ENCODE measurements around the gene KRTAP10-3.

The KRTAP10-3 gene

DNA sequence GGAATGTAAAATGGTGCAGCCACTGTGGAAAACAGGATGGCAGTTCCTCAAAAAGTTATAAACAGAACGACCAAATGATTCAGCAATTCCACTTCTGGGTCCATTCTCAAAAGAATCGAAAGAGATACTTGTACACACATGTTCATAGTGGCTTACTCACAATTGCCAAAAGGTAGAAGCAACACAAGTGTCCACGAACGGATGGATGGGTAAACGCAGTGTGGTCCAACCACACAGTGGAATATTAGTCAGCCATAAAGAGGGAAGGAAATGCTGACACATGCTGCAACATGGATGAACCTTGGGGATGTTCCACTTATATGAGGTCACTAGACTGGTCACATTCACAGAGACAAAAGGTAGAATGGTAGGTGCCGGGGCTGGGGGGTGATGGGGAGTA is 23.9 kb downstream of the KRTAP10-3 start:
- ChIA-PET CTCF (no interaction called here), POLR2A (no interaction called here)
- no peaks in the 10 kb centered on the region for H3K4me1 ChIP-seq (ENCODE audit: control insufficient read depth, insufficient read depth, low read length)
- H3K9me3 ChIP-seq (ENCODE audit: control insufficient read depth, insufficient read depth, low read depth, low read length) = no peaks in the 10 kb centered on the region
- H3K27ac ChIP-seq (ENCODE audit: extremely low read depth, low read depth, low read length) = no peak overlapping the region
- TF ChIP-seq, protein P1, sequence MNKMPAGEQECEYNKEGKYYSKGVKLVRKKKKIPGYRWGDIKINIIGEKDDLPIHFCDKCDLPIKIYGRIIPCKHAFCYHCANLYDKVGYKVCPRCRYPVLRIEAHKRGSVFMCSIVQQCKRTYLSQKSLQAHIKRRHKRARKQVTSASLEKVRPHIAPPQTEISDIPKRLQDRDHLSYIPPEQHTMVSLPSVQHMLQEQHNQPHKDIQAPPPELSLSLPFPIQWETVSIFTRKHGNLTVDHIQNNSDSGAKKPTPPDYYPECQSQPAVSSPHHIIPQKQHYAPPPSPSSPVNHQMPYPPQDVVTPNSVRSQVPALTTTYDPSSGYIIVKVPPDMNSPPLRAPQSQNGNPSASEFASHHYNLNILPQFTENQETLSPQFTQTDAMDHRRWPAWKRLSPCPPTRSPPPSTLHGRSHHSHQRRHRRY (tag by site-specific recombination; IDR thresholded peaks at IDR 0.05) = no peak
- TF ChIP-seq KLF8 (tag by site-specific recombination; IDR thresholded peaks at IDR 0.05) (0 out of 2 replicates have a peak, but pooled peaks have one; percentile 20), ZNF146 (tag by site-specific recombination; IDR thresholded peaks at IDR 0.05) (peak; percentile 81), ZNF354C (tag by site-specific recombination; IDR thresholded peaks at IDR 0.05; ENCODE audit: borderline replicate concordance, low read depth) (no peak)
- H3K36me3 ChIP-seq (ENCODE audit: control insufficient read depth in 2 of 2, insufficient read depth in 1 of 2, low read length in 2 of 2) = no peaks in the 10 kb centered on the region
- H3K4me3 ChIP-seq (ENCODE audit: low read depth, low read length) = no peak overlapping the region

DNA sequence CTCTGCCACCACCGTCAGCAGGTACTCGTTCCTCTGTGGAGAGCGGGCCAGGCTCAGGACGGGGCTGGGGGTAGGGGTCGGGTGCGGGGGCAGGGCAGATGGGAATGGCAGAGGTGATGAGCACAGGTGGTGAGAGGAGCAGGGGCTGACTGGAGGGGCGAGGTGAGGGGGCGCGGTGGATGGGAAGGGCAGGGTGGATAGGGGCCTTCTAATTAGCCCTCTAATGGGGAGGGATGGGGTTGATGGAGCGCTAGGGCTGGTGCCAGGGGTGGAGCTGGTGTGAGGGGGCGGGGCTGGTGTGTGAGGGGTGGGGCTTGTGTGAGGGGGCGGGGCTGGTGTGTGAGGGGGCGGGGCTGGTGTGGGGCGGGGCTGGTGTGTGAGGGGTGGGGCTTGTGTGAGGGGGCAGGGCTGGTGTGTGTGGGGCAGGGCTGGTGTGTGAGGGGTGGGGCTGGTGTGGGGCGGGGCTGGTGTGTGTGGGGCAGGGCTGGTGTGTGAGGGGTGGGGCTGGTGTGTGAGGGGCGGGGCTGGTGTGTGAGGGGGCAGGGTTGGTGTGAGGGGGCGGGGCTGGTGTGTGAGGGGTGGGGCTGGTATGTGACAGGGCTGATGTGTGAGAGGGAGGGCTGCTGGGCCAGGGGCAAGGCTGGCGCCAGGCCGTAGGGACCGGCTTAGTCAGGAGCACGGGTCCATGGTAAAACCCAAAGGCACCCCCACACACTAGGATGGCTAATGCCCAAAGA is 24.5 kb downstream of the KRTAP10-3 start:
- ChIA-PET POLR2A (no interaction called here), CTCF (interaction anchor here (1.3 kb wide), 1 partner anchor 24 kb away, joined by 6 read pairs; no protein-coding TSS in a partner anchor)
- Histone ChIP-seq H3K27ac (ENCODE audit: extremely low read depth, low read depth, low read length) (no peak overlapping the region), H3K4me1 (ENCODE audit: control insufficient read depth, insufficient read depth, low read length) (no peaks in the 10 kb centered on the region), H3K9me3 (ENCODE audit: control insufficient read depth, insufficient read depth, low read depth, low read length) (no peaks in the 10 kb centered on the region), H3K4me3 (ENCODE audit: low read depth, low read length) (no peak overlapping the region), H3K36me3 (ENCODE audit: control insufficient read depth in 2 of 2, insufficient read depth in 1 of 2, low read length in 2 of 2) (no peaks in the 10 kb centered on the region)
- TF ChIP-seq ZNF843 (tag by site-specific recombination; IDR thresholded peaks at IDR 0.05) (no peak), ZNF324 (tag by site-specific recombination; IDR thresholded peaks at IDR 0.05) (no peak), KLF1 (tag by site-specific recombination; IDR thresholded peaks at IDR 0.05) (peak; percentile 87), KLF8 (tag by site-specific recombination; IDR thresholded peaks at IDR 0.05) (peak; percentile 49; the same call in 1 of the 2 replicates)
- TF ChIP-seq, protein P2, sequence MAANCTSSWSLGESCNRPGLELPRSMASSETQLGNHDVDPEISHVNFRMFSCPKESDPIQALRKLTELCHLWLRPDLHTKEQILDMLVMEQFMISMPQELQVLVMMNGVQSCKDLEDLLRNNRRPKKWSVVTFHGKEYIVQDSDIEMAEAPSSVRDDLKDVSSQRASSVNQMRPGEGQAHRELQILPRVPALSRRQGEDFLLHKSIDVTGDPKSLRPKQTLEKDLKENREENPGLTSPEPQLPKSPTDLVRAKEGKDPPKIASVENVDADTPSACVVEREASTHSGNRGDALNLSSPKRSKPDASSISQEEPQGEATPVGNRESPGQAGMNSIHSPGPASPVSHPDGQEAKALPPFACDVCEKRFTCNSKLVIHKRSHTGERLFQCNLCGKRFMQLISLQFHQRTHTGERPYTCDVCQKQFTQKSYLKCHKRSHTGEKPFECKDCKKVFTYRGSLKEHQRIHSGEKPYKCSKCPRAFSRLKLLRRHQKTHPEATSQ (tag by site-specific recombination; IDR thresholded peaks at IDR 0.05) = no peak

DNA sequence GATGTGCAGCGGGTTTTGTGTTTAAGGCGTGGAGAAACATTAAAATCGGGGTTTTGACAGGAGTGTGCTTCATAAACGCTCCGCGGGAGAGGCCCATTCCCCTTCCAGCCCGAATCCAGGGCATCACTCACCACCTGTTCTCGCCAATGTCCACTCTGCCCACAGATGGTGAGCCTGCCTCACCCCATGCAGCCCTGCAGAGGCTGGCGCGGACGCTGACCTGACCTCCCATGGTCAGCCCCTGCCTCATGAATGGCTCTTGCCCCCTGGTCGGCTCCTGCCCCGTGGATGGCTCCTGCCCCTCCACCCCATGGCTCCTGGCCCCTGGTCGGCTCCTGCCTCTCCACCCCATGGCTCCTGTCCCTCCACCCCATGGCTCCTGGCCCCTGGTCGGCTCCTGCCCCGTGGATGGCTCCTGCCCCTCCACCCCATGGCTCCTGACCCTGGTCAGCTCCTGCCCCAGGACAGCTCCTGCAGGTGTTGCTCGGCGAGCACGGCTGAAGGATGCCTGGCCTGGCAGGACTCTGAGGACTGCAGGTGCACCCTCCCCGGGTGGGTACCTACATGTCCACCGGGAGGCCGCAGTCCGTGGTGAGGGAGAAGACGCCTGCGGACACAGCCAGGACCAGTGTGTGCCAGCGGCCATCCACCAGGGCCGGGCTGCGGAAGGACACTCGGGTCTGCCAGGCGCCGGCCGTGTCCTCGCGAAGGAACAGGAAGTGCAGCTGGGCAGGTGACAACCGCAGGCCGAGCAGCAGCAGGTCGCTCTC is 25.3 kb downstream of the KRTAP10-3 start:
- ChIA-PET POLR2A (no interaction called here), CTCF (interaction anchor here (0.5 to 1.3 kb wide), 2 partner anchors 23 to 260 kb away, joined by 3 to 6 read pairs; no protein-coding TSS in a partner anchor)
- no peak for TF ChIP-seq ZNF433 (tag by site-specific recombination; IDR thresholded peaks at IDR 0.05; ENCODE audit: low read depth)
- TF ChIP-seq PRDM1 (tag by site-specific recombination; IDR thresholded peaks at IDR 0.05) = no peak
- TF ChIP-seq ZNF416 (tag by site-specific recombination; IDR thresholded peaks at IDR 0.05) = no peak
- no peak for TF ChIP-seq ZNF311 (tag by site-specific recombination; IDR thresholded peaks at IDR 0.05; ENCODE audit: borderline replicate concordance)
- TF ChIP-seq ZNF114 (tag by site-specific recombination; IDR thresholded peaks at IDR 0.05) = no peak
- no peak for TF ChIP-seq ZFP69B (tag by site-specific recombination; IDR thresholded peaks at IDR 0.05)
- no peak for TF ChIP-seq ZNF302 (tag by site-specific recombination; IDR thresholded peaks at IDR 0.05; ENCODE audit: low read depth)
- TF ChIP-seq ZNF664 (tag by site-specific recombination; IDR thresholded peaks at IDR 0.05) = no peak
- TF ChIP-seq WT1 (tag by site-specific recombination; IDR thresholded peaks at IDR 0.05) = no peak

More for the DNA sequence above, 25.3 kb downstream of the KRTAP10-3 start:
- Histone ChIP-seq H3K27ac (ENCODE audit: extremely low read depth, low read depth, low read length) (no peak overlapping the region), H3K4me1 (ENCODE audit: control insufficient read depth, insufficient read depth, low read length) (no peaks in the 10 kb centered on the region), H3K9me3 (ENCODE audit: control insufficient read depth, insufficient read depth, low read depth, low read length) (no peaks in the 10 kb centered on the region), H3K36me3 (ENCODE audit: control insufficient read depth in 2 of 2, insufficient read depth in 1 of 2, low read length in 2 of 2) (no peaks in the 10 kb centered on the region), H3K4me3 (ENCODE audit: low read depth, low read length) (no peak overlapping the region)
